NCI-H460 (cell line): ENCODE measurements around the gene TSPAN3. TPM values are rescaled to one million over a fixed set of nuclear protein-coding genes. Genes with fewer than 3 reads are reported as not detected.

Experiments
- DNase-seq: peaks from one replicate; pipeline ENCODE4 v3.0.0-alpha.2; 2016; ENCODE audit warnings: low read depth; ENCODE audit errors: extremely low read depth
- total RNA-seq: library from RNA; depleted of rRNA; stranded (reverse); fragments of >200 nt; shearing (Covaris generic); gene quantifications from 2 replicates; pipeline ENCODE4 v1.2.3, GENCODE V29; 2014

Gene TSPAN3
- total RNA-seq, 1 experiment from 2014 or later, result 147 TPM

GRCh38 chr15:77025083-77025901, 45.6 kb downstream of the TSPAN3 start:
- DNase-seq, result no peak

GRCh38 chr15:77024273-77025082, 46.4 kb downstream of the TSPAN3 start:
- DNase-seq, result peak; percentile 26

GRCh38 chr15:77023576-77024272, 47.2 kb downstream of the TSPAN3 start:
- DNase-seq, result no peak

- no peak for DNase-seq
Observed at GRCh38 chr15:77022646-77023575, 48.0 kb downstream of the TSPAN3 start.

GRCh38 chr15:77021803-77022381, 49.0 kb downstream of the TSPAN3 start:
- no peak for DNase-seq

- no peak for DNase-seq
Observed at GRCh38 chr15:77021088-77021481, 49.8 kb downstream of the TSPAN3 start.

GRCh38 chr15:77020348-77021087, 50.4 kb downstream of the TSPAN3 start:
- DNase-seq, result no peak

GRCh38 chr15:77019521-77020331, 51.2 kb downstream of the TSPAN3 start:
- DNase-seq, result no peak

- DNase-seq, result no peak
Observed at GRCh38 chr15:77018796-77019505, 52.0 kb downstream of the TSPAN3 start.

GRCh38 chr15:77017761-77018720, 52.9 kb downstream of the TSPAN3 start:
- DNase-seq, result no peak

GRCh38 chr15:77017091-77017660, 53.7 kb downstream of the TSPAN3 start:
- no peak for DNase-seq

GRCh38 chr15:77016321-77016695, 54.6 kb downstream of the TSPAN3 start:
- DNase-seq, result no peak

GRCh38 chr15:77015646-77016320, 55.1 kb downstream of the TSPAN3 start:
- DNase-seq, result no peak

- no peak for DNase-seq
Observed at GRCh38 chr15:77014132-77015081, 56.5 kb downstream of the TSPAN3 start.

GRCh38 chr15:77013776-77014131, 57.2 kb downstream of the TSPAN3 start:
- DNase-seq, result no peak
